HG03097 (cell line): ENCODE data around the gene ZPR1.
"Not testable (repeated sequence)": the region's sequence is repeated elsewhere in the genome, so short reads cannot be mapped to it uniquely, and the experiment has no call there.

Source experiments
- ATAC-seq: cut with Tn5 transposase; IDR thresholded peaks from one replicate; pipeline ENCODE4 v1.9.1; 2021; ENCODE audit not compliant: unreplicated experiment, low FRiP score

ZPR1 gene

GRCh38 chr11:116825434-116825833 is 37.6 kb upstream of the ZPR1 start:
- no peak for ATAC-seq

GRCh38 chr11:116823031-116823843 is 35.4 kb upstream of the ZPR1 start, which contains the start of gene APOA4:
Gene APOA4 (minus strand): TSS chr11:116823304. CDS start chr11:116823191, 113 bp downstream.
- no peak for ATAC-seq

- no peak for ATAC-seq
These were observed 34.8 kb upstream of the ZPR1 start for GRCh38 chr11:116822575-116822974.

GRCh38 chr11:116821050-116821918 is 33.5 kb upstream of the ZPR1 start:
- no peak for ATAC-seq

GRCh38 chr11:116819049-116819448 is 31.2 kb upstream of the ZPR1 start:
- ATAC-seq: no peak

- ATAC-seq: no peak
These were observed 26.7 kb upstream of the ZPR1 start for GRCh38 chr11:116814502-116814901.

GRCh38 chr11:116813781-116814471 is 26.1 kb upstream of the ZPR1 start:
- ATAC-seq: no peak

- ATAC-seq: no peak
These were observed 25.3 kb upstream of the ZPR1 start for GRCh38 chr11:116813170-116813569.

- ATAC-seq: no peak
These were observed 24.3 kb upstream of the ZPR1 start for GRCh38 chr11:116812109-116812508.

GRCh38 chr11:116811194-116811593 is 23.4 kb upstream of the ZPR1 start:
- ATAC-seq: no peak

- no peak for ATAC-seq
These were observed 20.7 kb upstream of the ZPR1 start for GRCh38 chr11:116808262-116809175.

- no peak for ATAC-seq
These were observed 19.9 kb upstream of the ZPR1 start for GRCh38 chr11:116807601-116808261.

GRCh38 chr11:116804001-116804400 is 16.2 kb upstream of the ZPR1 start:
- ATAC-seq: no peak

- not testable (repeated sequence) for ATAC-seq
These were observed 13.8 kb upstream of the ZPR1 start for GRCh38 chr11:116801662-116802061.

- ATAC-seq: no peak
These were observed 12.8 kb upstream of the ZPR1 start for GRCh38 chr11:116800610-116801009.

- ATAC-seq: no peak
These were observed 10.5 kb upstream of the ZPR1 start for GRCh38 chr11:116798368-116798767.

- ATAC-seq: no peak
These were observed 10.0 kb upstream of the ZPR1 start for GRCh38 chr11:116797816-116798215.

GRCh38 chr11:116796548-116796947 is 8.7 kb upstream of the ZPR1 start:
- ATAC-seq: no peak

GRCh38 chr11:116794851-116795250 is 7.0 kb upstream of the ZPR1 start:
- no peak for ATAC-seq

GRCh38 chr11:116793772-116794097 is 5.9 kb upstream of the ZPR1 start:
- ATAC-seq: no peak
